ENCODE results near the gene EPB41L2.
A peak's percentile ranks its signal among the peaks of the same experiment; 100 is the strongest.

EPB41L2 gene

DNA sequence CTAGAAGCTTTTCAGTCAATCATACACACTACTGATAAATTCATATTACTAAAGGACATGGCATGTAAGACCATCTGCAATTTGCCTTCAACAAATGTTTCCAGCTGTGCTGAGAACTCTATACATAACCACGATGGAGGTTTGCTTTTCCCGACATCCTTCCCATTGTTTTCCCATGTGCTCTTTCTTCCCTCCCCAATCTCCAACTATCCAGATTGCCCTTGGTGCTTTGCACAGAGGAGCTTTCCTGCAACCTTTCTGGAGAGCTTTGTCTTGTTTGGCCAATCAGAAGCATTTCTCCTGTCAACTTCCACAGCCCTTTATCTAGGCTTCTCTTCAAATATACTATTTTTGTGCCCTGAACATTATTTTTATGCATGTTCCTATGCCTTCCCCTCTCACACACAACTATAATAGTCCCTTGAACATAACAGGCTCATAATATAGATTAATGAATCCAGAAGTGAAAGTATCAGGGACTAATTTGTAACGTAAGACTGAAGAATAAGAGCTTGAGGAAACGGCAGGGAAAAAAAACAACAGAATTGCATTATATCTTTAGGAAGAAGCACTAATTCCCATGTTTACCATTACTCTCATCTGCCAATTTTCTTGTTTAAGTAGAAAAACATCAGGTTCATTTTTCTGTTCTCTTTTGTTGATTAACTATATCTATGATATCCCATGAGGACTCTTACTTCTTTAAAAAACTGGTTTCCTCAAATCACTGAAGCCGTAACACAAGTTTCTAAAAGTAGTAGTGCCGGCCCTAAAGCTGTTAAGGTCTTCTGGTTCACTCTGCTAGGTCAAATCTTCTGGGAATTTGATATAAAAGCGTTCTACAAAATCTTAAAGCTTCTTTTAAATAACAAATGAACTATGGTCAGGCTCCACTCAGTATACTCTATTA, 215.8 kb downstream of the EPB41L2 start:
- peak overlapping the region in 6 of 10 experiments; percentile 9 to 45 (median 20); a peak in 10 of 20 replicates for H3K4me3 ChIP-seq
- TF ChIP-seq Cebpa-rat (IDR thresholded peaks at IDR 0.05) = no peak

DNA sequence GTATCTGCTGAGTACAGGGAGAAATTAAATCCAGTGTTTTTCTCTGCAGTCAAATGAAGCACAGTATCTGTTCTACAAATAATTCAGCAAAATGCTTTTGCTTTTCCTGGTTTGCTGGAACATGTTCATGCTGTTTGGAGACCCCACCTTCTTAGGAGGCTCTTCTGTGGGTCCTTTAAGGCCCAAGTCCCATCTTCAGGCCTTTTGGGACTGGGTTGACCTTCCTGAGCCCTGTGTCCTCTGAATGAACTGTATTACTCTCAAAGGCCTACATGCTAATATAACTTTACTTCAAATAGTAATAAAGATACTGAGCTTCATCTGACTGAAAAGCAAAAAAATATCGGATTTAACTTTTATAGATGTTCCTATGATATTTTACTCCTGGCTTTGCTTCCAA, 216.5 kb downstream of the EPB41L2 start:
- peak overlapping the region in 6 of 11 experiments; percentile 15 to 63 (median 46); a peak in 7 of 22 replicates for H3K27ac ChIP-seq
- no peak for TF ChIP-seq Cebpa-rat (IDR thresholded peaks at IDR 0.05)
- H3K4me1 ChIP-seq = peaks cover 23 to 73% (median 51%) of the 10 kb centered on the region in 10 experiments; a peak in 19 of 20 replicates

More for the DNA sequence above, 215.8 kb downstream of the EPB41L2 start:
- Histone ChIP-seq H3K36me3 (peaks cover 0 to 16% (median 4%) of the 10 kb centered on the region in 11 experiments; a peak in 10 of 22 replicates), H3K4me2 (peak overlapping the region; percentile 55 to 87 (median 77)), H3K27me3 (no peaks in the 10 kb centered on the region), H3K4me1 (peaks cover 23 to 79% (median 51%) of the 10 kb centered on the region in 10 experiments; a peak in 19 of 20 replicates), H3K9me3 (replicated peaks in 1 of 11) (no peaks in the 10 kb centered on the region), H3K27ac (peak overlapping the region in 9 of 11 experiments; percentile 17 to 63 (median 45); a peak in 14 of 22 replicates), H3K9ac (peak overlapping the region in 8 of 11 experiments; percentile 13 to 64 (median 32); a peak in 11 of 22 replicates), H4K20me1 (no peaks in the 10 kb centered on the region)

DNA sequence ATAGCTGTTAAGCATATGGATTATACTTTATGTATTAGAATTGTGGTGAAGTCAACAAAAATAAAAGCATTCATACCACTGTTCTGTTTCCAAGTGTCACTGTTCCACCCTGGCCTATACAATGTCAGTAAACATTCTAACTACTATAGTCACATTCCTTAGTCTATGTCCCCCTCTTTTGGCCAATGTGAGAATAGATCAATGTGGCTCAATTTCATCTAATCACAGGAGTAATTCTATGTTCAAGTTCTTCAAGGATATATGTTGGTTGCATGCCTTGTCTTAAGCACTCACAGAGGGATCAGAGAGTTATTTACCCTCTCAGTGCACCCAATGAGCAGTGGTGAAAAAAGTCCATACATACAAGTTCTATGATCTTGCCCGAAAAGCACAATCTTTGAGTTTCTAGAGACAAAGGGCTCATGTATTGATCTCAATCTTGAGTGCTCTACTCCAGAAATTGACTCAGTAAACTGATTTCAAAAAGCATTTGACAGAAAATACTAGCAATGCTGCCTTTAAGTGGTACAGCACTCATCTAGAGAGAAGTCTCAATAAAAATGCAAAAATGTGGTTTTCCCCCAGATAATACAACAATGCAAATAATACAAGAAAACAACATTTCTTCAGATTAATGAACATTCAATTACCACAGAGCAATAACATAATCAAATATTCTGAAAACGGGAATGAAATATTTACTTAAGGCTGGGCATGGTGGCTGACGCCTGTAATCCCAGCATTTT, 219.3 kb downstream of the EPB41L2 start:
- Histone ChIP-seq H4K20me1 (no peaks in the 10 kb centered on the region), H3K4me1 (peaks cover 16 to 51% (median 38%) of the 10 kb centered on the region in 10 experiments; a peak in 19 of 20 replicates), H3K9me3 (replicated peaks in 1 of 11) (no peaks in the 10 kb centered on the region), H3K4me3 (no peak overlapping the region), H3K27me3 (no peaks in the 10 kb centered on the region), H3K36me3 (peaks cover 0 to 33% (median 20%) of the 10 kb centered on the region in 11 experiments; a peak in 13 of 22 replicates), H3K4me2 (peak overlapping the region in 1 of 11 experiments; percentile 14; a peak in 1 of 22 replicates), H3K27ac (no peak overlapping the region), H3K9ac (no peak overlapping the region)
- TF ChIP-seq Cebpa-rat (IDR thresholded peaks at IDR 0.05) = no peak

More for the DNA sequence above, 216.5 kb downstream of the EPB41L2 start:
- 0 out of 20 replicates have a peak overlapping the region, but pooled peaks of 1 of the 10 experiments have one; percentile 16 for H3K4me3 ChIP-seq
- no peaks in the 10 kb centered on the region for H3K27me3 ChIP-seq
- H3K36me3 ChIP-seq = peaks cover 0 to 13% (median 5%) of the 10 kb centered on the region in 11 experiments; a peak in 9 of 22 replicates
- peak overlapping the region in 1 of 11 experiments; percentile 28; a peak in 1 of 22 replicates for H3K9ac ChIP-seq
- no peaks in the 10 kb centered on the region for H4K20me1 ChIP-seq
- H3K9me3 ChIP-seq (replicated peaks in 1 of 11) = no peaks in the 10 kb centered on the region
- peak overlapping the region in 10 of 11 experiments; percentile 55 to 87 (median 76); a peak in 17 of 22 replicates for H3K4me2 ChIP-seq

DNA sequence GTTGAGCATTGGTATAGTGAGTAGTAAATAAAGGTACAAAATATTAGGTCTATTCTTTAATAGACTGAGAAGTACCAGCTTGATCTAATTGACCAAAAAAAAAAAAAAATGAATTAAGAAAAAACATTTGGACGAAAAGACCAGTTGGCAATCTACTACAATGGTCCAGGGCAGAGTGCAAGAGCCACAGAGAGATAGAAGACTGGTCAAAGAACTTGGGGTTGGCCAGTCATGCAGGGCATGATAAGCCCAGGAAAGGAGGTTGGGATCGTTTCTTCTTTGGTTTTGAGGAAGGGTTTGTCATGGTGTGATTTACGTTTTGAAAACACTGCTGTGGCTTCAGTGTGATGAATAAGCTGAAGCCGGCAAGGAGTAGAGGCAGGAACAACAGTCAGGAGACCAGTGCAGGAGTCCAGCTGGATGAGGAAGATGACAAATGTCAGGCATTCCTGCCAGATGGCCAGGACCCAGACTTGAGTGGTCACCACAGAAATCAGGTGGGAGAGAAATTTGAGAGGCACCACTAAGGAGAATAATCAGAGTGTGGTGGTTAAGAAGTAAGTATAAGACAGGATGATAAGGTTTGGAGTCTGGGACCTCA, 221.8 kb downstream of the EPB41L2 start:
- H4K20me1 ChIP-seq = no peaks in the 10 kb centered on the region
- H3K27ac ChIP-seq = no peak overlapping the region
- H3K9ac ChIP-seq = no peak overlapping the region
- H3K4me2 ChIP-seq = no peak overlapping the region
- no peaks in the 10 kb centered on the region for H3K9me3 ChIP-seq (replicated peaks in 1 of 11)
- peaks cover 0 to 41% (median 27%) of the 10 kb centered on the region in 11 experiments; a peak in 14 of 22 replicates for H3K36me3 ChIP-seq
- TF ChIP-seq Cebpa-rat (IDR thresholded peaks at IDR 0.05) = no peak
- H3K4me1 ChIP-seq = peaks cover 0 to 31% (median 13%) of the 10 kb centered on the region in 10 experiments; a peak in 13 of 20 replicates
- H3K4me3 ChIP-seq = no peak overlapping the region
- no peaks in the 10 kb centered on the region for H3K27me3 ChIP-seq

DNA sequence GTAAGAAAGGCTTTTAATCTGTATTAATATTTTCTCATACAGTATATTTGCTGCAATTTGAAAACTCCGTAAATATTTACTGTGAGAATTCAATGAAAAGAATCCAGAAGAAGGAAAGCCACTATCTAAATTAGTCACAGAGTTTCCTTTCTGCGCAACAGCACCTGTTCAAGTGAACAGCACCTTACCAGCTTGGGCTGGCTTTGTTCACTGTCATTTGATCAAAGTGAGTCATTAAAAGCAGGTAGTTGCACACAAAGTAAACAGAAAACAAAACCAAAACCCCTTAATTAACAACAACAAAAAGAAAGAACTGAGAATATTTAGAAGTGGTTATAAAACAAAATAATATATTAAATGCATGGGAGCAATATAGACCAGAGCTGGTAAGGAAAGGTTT, 223.0 kb downstream of the EPB41L2 start:
- Histone ChIP-seq H3K27me3 (no peaks in the 10 kb centered on the region), H4K20me1 (no peaks in the 10 kb centered on the region), H3K27ac (no peak overlapping the region), H3K4me1 (peaks cover 0 to 19% (median 2%) of the 10 kb centered on the region in 10 experiments; a peak in 9 of 20 replicates), H3K9ac (no peak overlapping the region), H3K9me3 (replicated peaks in 1 of 11) (no peaks in the 10 kb centered on the region), H3K36me3 (peaks cover 0 to 41% (median 27%) of the 10 kb centered on the region in 11 experiments; a peak in 14 of 22 replicates), H3K4me2 (no peak overlapping the region), H3K4me3 (no peak overlapping the region)
- TF ChIP-seq Cebpa-rat (IDR thresholded peaks at IDR 0.05) = no peak

DNA sequence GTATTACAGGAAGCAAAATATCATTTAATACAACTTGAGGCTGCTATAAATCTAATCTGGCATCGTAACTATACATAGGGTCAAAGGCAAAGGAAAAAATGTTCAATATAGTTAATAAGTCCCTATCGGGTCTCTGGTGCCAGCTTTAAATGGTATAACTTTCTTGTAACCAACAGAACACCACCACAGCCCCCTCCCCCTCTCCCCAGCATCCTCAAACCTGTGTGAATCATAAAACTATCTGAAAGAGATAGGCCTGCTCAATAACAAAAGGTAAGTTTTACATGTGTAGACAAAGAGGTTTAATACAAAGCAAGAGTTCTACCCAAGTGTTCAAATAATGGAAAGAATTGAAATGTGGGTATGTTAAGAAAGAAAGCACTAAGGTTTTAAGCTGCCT, 223.7 kb downstream of the EPB41L2 start:
- no peaks in the 10 kb centered on the region for H3K27me3 ChIP-seq
- no peak for TF ChIP-seq Cebpa-rat (IDR thresholded peaks at IDR 0.05)
- H3K4me2 ChIP-seq = no peak overlapping the region
- H3K27ac ChIP-seq = no peak overlapping the region
- peaks cover 0 to 12% (median 2%) of the 10 kb centered on the region in 10 experiments; a peak in 6 of 20 replicates for H3K4me1 ChIP-seq
- peaks cover 0 to 41% (median 27%) of the 10 kb centered on the region in 11 experiments; a peak in 14 of 22 replicates for H3K36me3 ChIP-seq
- no peak overlapping the region for H3K4me3 ChIP-seq
- H3K9ac ChIP-seq = no peak overlapping the region
- H4K20me1 ChIP-seq = no peaks in the 10 kb centered on the region
- H3K9me3 ChIP-seq (replicated peaks in 1 of 11) = no peaks in the 10 kb centered on the region

DNA sequence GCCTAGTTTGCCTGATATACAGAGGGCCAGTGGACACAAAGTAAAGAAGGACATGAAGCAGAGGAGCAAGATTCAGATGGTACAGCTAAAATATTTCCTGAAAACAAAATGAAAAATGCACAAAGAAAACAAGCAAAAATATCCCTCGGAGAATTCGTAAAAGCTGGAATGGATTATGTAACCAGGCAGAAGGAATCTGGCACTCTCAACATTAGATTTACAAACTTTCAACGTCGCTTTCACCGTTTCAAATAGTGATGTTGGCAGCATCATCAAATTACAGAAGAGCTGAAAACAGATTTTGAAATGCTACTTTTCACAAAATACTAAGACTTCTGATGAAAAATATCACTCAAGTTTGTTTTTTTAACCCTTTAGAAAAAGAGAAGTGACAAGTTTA, 224.1 kb downstream of the EPB41L2 start:
- H3K27me3 ChIP-seq = no peaks in the 10 kb centered on the region
- H3K4me2 ChIP-seq = no peak overlapping the region
- H4K20me1 ChIP-seq = no peaks in the 10 kb centered on the region
- no peak overlapping the region for H3K4me3 ChIP-seq
- peaks cover 0 to 41% (median 30%) of the 10 kb centered on the region in 11 experiments; a peak in 15 of 22 replicates for H3K36me3 ChIP-seq
- H3K27ac ChIP-seq = no peak overlapping the region
- H3K4me1 ChIP-seq = peaks cover 0 to 8% (median 1%) of the 10 kb centered on the region in 10 experiments; a peak in 4 of 20 replicates
- no peak overlapping the region for H3K9ac ChIP-seq
- TF ChIP-seq Cebpa-rat (IDR thresholded peaks at IDR 0.05) = no peak
- no peaks in the 10 kb centered on the region for H3K9me3 ChIP-seq (replicated peaks in 1 of 11)

DNA sequence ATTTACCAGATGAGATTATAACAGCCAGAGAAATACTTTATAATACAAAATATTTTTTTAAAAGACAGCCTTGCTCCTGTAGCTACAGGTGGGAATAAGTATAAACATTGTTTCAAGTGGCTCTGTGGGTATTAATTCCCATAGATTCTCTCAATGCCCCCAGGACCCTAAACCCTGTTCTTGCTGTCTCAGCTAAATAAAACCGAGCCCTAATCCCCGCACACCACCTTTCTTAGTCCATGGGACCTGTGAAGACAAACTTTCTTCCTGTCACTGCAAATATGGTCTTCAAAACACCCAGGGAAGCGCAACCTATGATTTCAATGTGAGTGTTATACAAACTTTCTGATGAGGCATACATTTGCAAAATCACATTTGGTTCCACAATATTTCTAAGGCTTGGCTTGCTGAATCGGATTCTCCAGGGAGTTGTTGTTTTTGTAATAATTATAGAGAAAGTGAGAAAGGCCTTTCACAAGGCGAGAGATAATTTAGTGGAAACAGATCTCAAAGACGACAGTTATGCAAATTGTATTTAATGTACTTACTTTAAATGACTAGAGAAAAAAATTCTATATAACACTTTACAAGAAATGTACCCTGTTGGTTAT, 224.7 kb downstream of the EPB41L2 start:
- Histone ChIP-seq H3K27me3 (no peaks in the 10 kb centered on the region), H3K4me3 (no peak overlapping the region), H3K9me3 (replicated peaks in 1 of 11) (no peaks in the 10 kb centered on the region), H3K27ac (no peak overlapping the region), H3K4me2 (no peak overlapping the region), H3K4me1 (0 out of 20 replicates have a peak, but pooled peaks cover 0 to 5% (median 0%) of the 10 kb centered on the region in 10 experiments), H4K20me1 (no peaks in the 10 kb centered on the region), H3K9ac (no peak overlapping the region), H3K36me3 (peaks cover 0 to 41% (median 30%) of the 10 kb centered on the region in 11 experiments; a peak in 15 of 22 replicates)
- TF ChIP-seq Cebpa-rat (IDR thresholded peaks at IDR 0.05) = no peak

Data from BLaER1 treated with 17β-estradiol and CSF1 and Interleukin-3, amounts not matched to agents 10 nM and 100 nM (cell line).